ENCODE measurements around the gene TSBP1. TPM values are rescaled to one million over a fixed set of nuclear protein-coding genes. Genes with fewer than 3 reads are reported as not detected.

TSBP1 gene
- total and polyA plus RNA-seq, 5 experiments from 2014 or later = not detected

DNA sequence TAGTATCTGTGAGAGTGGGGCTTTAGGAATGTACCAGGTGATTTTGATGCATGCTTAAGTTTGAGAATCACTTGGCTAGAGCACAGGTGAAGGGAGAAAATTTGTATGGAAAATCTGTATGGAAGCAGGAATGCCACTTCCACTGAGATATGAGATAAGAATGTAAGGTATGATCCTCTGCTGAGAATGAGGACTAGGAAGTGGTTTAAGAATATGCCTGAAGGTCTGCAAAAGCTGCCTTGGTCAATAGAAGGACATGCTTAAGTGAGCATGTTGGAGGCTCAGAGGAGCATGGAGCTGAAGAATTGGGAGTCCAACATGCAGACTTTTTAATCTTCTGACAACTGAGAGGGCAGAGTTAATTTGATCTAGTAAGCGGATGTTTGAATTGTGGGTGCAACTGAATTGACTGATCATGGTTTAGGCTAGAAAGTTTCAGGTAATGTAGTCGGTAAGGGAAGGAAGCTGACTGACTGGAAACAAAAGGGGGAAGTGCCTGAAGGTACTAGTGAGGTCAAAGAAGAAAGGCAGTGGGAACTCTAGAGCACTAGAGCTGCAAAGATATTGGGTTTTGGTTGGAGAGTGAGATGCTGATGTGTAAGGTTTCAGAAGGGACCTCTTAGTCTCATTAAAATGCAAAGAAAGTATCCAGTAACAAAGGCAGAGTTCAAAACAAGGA is 119.2 kb downstream of the TSBP1 start:
- Mint-ChIP-seq H3K4me1 (peaks cover 12 to 25% (median 22%) of the 10 kb centered on the region in 4 donors), H3K36me3 (no peaks in the 10 kb centered on the region), H3K9me3 (peaks cover 0 to 5% (median 0%) of the 10 kb centered on the region in 9 donors), H3K4me3 (peak overlapping the region in 2 of 10 donors; percentile 1 to 2), H3K27ac (peak overlapping the region in 7 of 10 donors; percentile 1 to 55 (median 32)), H3K27me3 (no peaks in the 10 kb centered on the region)
- DNase-seq (no peak), ATAC-seq (peak in 1 of 2 donors; percentile 36)
- POLR2A ChIA-PET = interaction anchor here (1.4 kb wide), 1 partner anchor 57 kb away, joined by 3 read pairs; no protein-coding TSS in a partner anchor

- ATAC-seq (no peak), DNase-seq (no peak)
- POLR2A ChIA-PET = interaction anchor here (1.7 kb wide), 1 partner anchor 54 kb away, joined by 3 read pairs; no protein-coding TSS in a partner anchor
- Mint-ChIP-seq H3K27me3 (peaks cover 0 to 2% (median 0%) of the 10 kb centered on the region in 5 donors), H3K4me3 (no peak overlapping the region), H3K27ac (no peak overlapping the region), H3K9me3 (peaks cover 0 to 5% (median 0%) of the 10 kb centered on the region in 9 donors), H3K4me1 (peaks cover 14 to 21% (median 19%) of the 10 kb centered on the region in 4 donors), H3K36me3 (no peaks in the 10 kb centered on the region)
Measured at GRCh38 chr6:32249262-32249661, 122.4 kb downstream of the TSBP1 start.

GRCh38 chr6:32247401-32247800 is 124.3 kb downstream of the TSBP1 start:
- POLR2A ChIA-PET = no interaction called here
- peaks cover 0 to 2% (median 0%) of the 10 kb centered on the region in 5 donors for H3K27me3 Mint-ChIP-seq
- no peak overlapping the region for H3K27ac Mint-ChIP-seq
- H3K4me1 Mint-ChIP-seq = peaks cover 9 to 15% (median 13%) of the 10 kb centered on the region in 4 donors
- no peak overlapping the region for H3K4me3 Mint-ChIP-seq
- H3K36me3 Mint-ChIP-seq = no peaks in the 10 kb centered on the region
- DNase-seq (no peak), ATAC-seq (no peak)
- peaks cover 0 to 5% (median 0%) of the 10 kb centered on the region in 9 donors for H3K9me3 Mint-ChIP-seq

DNA sequence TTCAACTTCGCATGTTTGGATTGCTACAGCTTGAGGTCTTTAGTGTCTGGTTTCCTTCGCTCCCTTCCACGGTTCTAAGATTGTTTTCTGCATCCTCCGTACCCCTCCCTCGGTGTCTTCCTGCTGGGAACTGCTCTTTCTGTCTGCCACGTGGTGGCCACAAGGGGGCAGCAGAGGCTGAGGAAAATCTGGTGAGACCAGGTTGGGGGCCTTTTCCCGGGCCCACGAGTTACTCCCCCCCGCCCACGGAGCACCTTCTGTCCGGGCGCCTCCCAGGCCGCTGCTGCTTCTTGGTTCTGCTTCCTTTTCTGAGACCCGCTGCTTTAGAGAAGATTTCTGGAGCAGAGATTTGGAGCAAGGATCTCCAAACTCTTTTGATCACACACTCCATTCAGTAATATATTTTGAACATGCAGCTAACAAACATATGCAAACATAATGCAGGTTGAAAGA is 126.7 kb downstream of the TSBP1 start:
- DNase-seq = peak; percentile 59 to 81 (median 65)
- Mint-ChIP-seq H3K4me3 (peak overlapping the region; percentile 18 to 78 (median 66)), H3K36me3 (no peaks in the 10 kb centered on the region), H3K27me3 (peaks cover 0 to 2% (median 0%) of the 10 kb centered on the region in 5 donors), H3K9me3 (peaks cover 0 to 5% (median 0%) of the 10 kb centered on the region in 9 donors), H3K27ac (peak overlapping the region in 8 of 10 donors; percentile 0 to 71 (median 12)), H3K4me1 (peaks cover 6 to 12% (median 8%) of the 10 kb centered on the region in 4 donors)
- ATAC-seq = peak; percentile 74 to 95
- POLR2A ChIA-PET = interaction anchor here (0.6 to 1.4 kb wide), 2 partner anchors 48 to 49 kb away, joined by 3 to 4 read pairs; no protein-coding TSS in a partner anchor

GRCh38 chr6:32244270-32244669 is 127.4 kb downstream of the TSBP1 start:
- H3K36me3 Mint-ChIP-seq = no peaks in the 10 kb centered on the region
- no peak overlapping the region for H3K27ac Mint-ChIP-seq
- H3K4me3 Mint-ChIP-seq = no peak overlapping the region
- DNase-seq = no peak
- H3K4me1 Mint-ChIP-seq = peaks cover 6 to 12% (median 8%) of the 10 kb centered on the region in 4 donors
- peaks cover 0 to 2% (median 0%) of the 10 kb centered on the region in 9 donors for H3K9me3 Mint-ChIP-seq
- H3K27me3 Mint-ChIP-seq = peaks cover 0 to 2% (median 0%) of the 10 kb centered on the region in 5 donors
- POLR2A ChIA-PET = interaction anchor here (1.4 kb wide), 1 partner anchor 49 kb away, joined by 4 read pairs; no protein-coding TSS in a partner anchor
- ATAC-seq = no peak

Other genes with a start within 250 kb of the TSBP1 start
- 100 to 1,000 TPM; 140 to 141 TPM for gene ATF6B, start 243.7 kb downstream of the TSBP1 start, total RNA-seq
- gene ATF6B, start 243.7 kb downstream of the TSBP1 start, polyA plus RNA-seq = 10 to 100 TPM; 17.5 to 25.7 (median 21.4) TPM
- gene FKBPL, start 241.6 kb downstream of the TSBP1 start, total RNA-seq = 1 to 10 TPM; 1.8 to 2.1 TPM
- 1 to 10 TPM in 1 of 3 donors, under 1 TPM in 2; 0.37 to 2.5 (median 0.51) TPM for gene FKBPL, start 241.6 kb downstream of the TSBP1 start, polyA plus RNA-seq
- 1 to 10 TPM; 5.5 to 5.6 TPM for gene PRRT1, start 220.0 kb downstream of the TSBP1 start, total RNA-seq
- gene PRRT1, start 220.0 kb downstream of the TSBP1 start, polyA plus RNA-seq = 1 to 10 TPM; 1.2 to 3.6 (median 2.8) TPM
- gene PPT2, start 217.8 kb downstream of the TSBP1 start, total RNA-seq = 10 to 100 TPM; 22.6 to 23.1 TPM
- 10 to 100 TPM; 17.3 to 20.6 (median 18.3) TPM for gene PPT2, start 217.8 kb downstream of the TSBP1 start, polyA plus RNA-seq
- gene EGFL8, start 207.3 kb downstream of the TSBP1 start, total RNA-seq = 10 to 100 TPM; 29.3 to 30.1 TPM
- gene EGFL8, start 207.3 kb downstream of the TSBP1 start, polyA plus RNA-seq = under 1 TPM in 1 of 3 donors, not detected in 2; 0.61 TPM
- 10 to 100 TPM; 27.5 to 28.6 TPM for gene AGPAT1, start 195.8 kb downstream of the TSBP1 start, total RNA-seq
- gene AGPAT1, start 195.8 kb downstream of the TSBP1 start, polyA plus RNA-seq = 10 to 100 TPM; 16.3 to 19.5 (median 19.1) TPM
- 10 to 100 TPM; 38.6 to 40.0 TPM for gene RNF5, start 193.5 kb downstream of the TSBP1 start, total RNA-seq
- 100 to 1,000 TPM; 102 to 117 (median 102) TPM for gene RNF5, start 193.5 kb downstream of the TSBP1 start, polyA plus RNA-seq
- gene AGER, start 187.7 kb downstream of the TSBP1 start, total RNA-seq = 10 to 100 TPM; 56.0 to 60.3 TPM
- gene AGER, start 187.7 kb downstream of the TSBP1 start, polyA plus RNA-seq = 1 to 10 TPM in 1 of 3 donors, under 1 TPM in 2; 0.09 to 1.9 (median 0.25) TPM
- gene PBX2, start 181.7 kb downstream of the TSBP1 start, total RNA-seq = 100 to 1,000 TPM; 173 to 174 TPM
- 1 to 10 TPM; 1.6 to 2.2 (median 2.0) TPM for gene PBX2, start 181.7 kb downstream of the TSBP1 start, polyA plus RNA-seq
- gene GPSM3, start 179.3 kb downstream of the TSBP1 start, total RNA-seq = 100 to 1,000 TPM; 274 to 276 TPM
- gene GPSM3, start 179.3 kb downstream of the TSBP1 start, polyA plus RNA-seq = 100 to 1,000 TPM; 106 to 144 (median 138) TPM
- gene NOTCH4, start 147.8 kb downstream of the TSBP1 start, total RNA-seq = 1 to 10 TPM; 1.2 to 1.8 TPM
- under 1 TPM; 0.22 to 0.48 (median 0.28) TPM for gene NOTCH4, start 147.8 kb downstream of the TSBP1 start, polyA plus RNA-seq
- gene BTNL2, start 35.3 kb upstream of the TSBP1 start, total RNA-seq = not detected
- gene BTNL2, start 35.3 kb upstream of the TSBP1 start, polyA plus RNA-seq = not detected
- 10 to 100 TPM; 75.0 to 75.7 TPM for gene HLA-DRA, start 68.0 kb upstream of the TSBP1 start, total RNA-seq
- gene HLA-DRA, start 68.0 kb upstream of the TSBP1 start, polyA plus RNA-seq = 10 to 100 TPM in 2 of 3 donors, under 1 TPM in 1; 0.27 to 60.3 (median 13.2) TPM
- under 1 TPM; 0.34 to 0.52 TPM for gene HLA-DRB5, start 158.4 kb upstream of the TSBP1 start, total RNA-seq
- gene HLA-DRB5, start 158.4 kb upstream of the TSBP1 start, polyA plus RNA-seq = 10 to 100 TPM in 1 of 3 donors, 1 to 10 TPM in 1, under 1 TPM in 1; 0.24 to 28.5 (median 1.8) TPM
- gene HLA-DRB1, start 217.9 kb upstream of the TSBP1 start, total RNA-seq = 10 to 100 TPM; 22.0 to 23.9 TPM
- 100 to 1,000 TPM in 1 of 3 donors, 10 to 100 TPM in 1, 1 to 10 TPM in 1; 1.1 to 127 (median 11.5) TPM for gene HLA-DRB1, start 217.9 kb upstream of the TSBP1 start, polyA plus RNA-seq

Measured in naive thymus-derived CD8-positive, alpha-beta T cell (primary cell).